ENCODE data around the gene TNFRSF13B. TPM values are rescaled to one million over a fixed set of nuclear protein-coding genes. Genes with fewer than 3 reads are reported as not detected.

Gene TNFRSF13B
- total RNA-seq, 1 donor from 2014 or later: not detected

- H3K9me3 ChIP-seq (replicated peaks): no peaks in the 10 kb centered on the region
- no peak overlapping the region for H3K27ac ChIP-seq (replicated peaks)
- intact Hi-C loops (cut with micrococcal nuclease): no loop called here
- peak; percentile 8 for DNase-seq
- H3K36me3 ChIP-seq: no peaks in the 10 kb centered on the region
- no peak overlapping the region for H3K4me3 ChIP-seq
- H3K27me3 ChIP-seq (ENCODE audit: low read depth): peaks cover 22% of the 10 kb centered on the region
- no peak for TF ChIP-seq CTCF (IDR thresholded peaks at IDR 0.05; ENCODE audit: borderline replicate concordance)
- peaks cover 7% of the 10 kb centered on the region for H3K4me1 ChIP-seq
Measured at GRCh38 chr17:16912021-16912962, 59.6 kb downstream of the TNFRSF13B start.

GRCh38 chr17:16911141-16911937 is 60.6 kb downstream of the TNFRSF13B start:
- no peaks in the 10 kb centered on the region for H3K9me3 ChIP-seq (replicated peaks)
- TF ChIP-seq CTCF (IDR thresholded peaks at IDR 0.05; ENCODE audit: borderline replicate concordance): no peak
- intact Hi-C loops (cut with micrococcal nuclease): no loop called here
- H3K4me1 ChIP-seq: peaks cover 7% of the 10 kb centered on the region
- H3K27me3 ChIP-seq (ENCODE audit: low read depth): peaks cover 32% of the 10 kb centered on the region
- H3K27ac ChIP-seq (replicated peaks): no peak overlapping the region
- peak; percentile 10 for DNase-seq
- no peak overlapping the region for H3K4me3 ChIP-seq
- no peaks in the 10 kb centered on the region for H3K36me3 ChIP-seq

DNA sequence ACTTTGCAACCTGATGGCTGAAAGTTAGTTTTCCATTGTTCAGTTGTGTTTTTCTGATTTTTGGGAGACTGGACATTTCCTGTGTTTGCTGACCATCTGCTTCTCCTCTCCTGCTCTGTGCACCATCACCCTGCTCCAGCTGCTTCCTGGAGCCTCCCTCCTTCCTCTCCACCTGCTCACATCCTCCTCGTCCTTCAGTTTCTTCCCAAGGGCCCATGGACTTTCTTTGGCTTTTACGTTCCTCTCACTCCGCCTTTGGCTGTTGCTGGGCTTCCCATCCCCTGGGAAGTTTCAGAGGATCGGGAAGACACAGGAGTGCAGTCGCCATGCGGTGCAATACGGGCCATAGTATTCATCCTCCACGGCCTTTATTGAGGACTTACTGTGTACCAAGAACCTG is 61.6 kb downstream of the TNFRSF13B start:
- intact Hi-C loops (cut with micrococcal nuclease): no loop called here
- DNase-seq: no peak
- TF ChIP-seq CTCF (IDR thresholded peaks at IDR 0.05; ENCODE audit: borderline replicate concordance): no peak
- no peaks in the 10 kb centered on the region for H3K36me3 ChIP-seq
- H3K4me1 ChIP-seq: peaks cover 7% of the 10 kb centered on the region
- no peak overlapping the region for H3K27ac ChIP-seq (replicated peaks)
- peaks cover 32% of the 10 kb centered on the region for H3K27me3 ChIP-seq (ENCODE audit: low read depth)
- no peak overlapping the region for H3K4me3 ChIP-seq
- H3K9me3 ChIP-seq (replicated peaks): no peaks in the 10 kb centered on the region

DNA sequence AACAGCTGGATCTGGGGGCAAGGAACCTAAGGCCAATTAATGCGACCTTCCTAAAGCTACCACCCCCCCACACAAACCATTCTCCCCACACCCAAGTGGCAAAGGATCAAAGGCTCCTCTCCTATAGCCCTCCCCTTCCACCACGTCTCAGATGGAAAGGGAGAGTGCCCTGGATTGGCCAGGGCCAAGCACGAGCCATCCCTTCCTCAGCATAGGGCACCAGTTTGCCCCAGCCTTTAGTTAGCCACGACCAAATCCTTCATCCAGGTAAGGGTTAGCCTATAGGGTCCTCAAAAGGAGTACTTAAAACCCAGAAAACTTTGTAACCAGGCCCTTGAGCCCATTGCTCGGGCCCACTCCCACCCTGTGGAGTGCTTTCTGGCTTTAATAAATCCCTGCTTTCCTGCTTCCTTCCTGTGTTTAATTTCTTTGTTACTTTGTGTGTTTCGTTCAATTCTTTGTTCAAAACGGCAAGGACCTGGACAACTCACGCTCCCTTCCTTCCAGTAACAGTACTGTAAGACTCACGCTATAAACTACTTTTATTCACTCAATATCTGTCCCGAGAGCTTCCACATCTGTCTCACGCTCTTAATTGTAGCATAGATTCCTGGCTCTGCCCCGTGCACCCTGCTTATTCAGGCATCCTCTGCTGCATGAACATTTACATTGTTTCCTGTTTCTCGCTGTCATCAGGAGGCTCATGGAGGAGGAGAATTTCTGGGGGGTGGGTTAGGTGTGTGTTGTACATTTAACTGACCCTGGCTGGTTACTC is 62.3 kb downstream of the TNFRSF13B start:
- no peak overlapping the region for H3K4me3 ChIP-seq
- peaks cover 32% of the 10 kb centered on the region for H3K27me3 ChIP-seq (ENCODE audit: low read depth)
- no peak overlapping the region for H3K27ac ChIP-seq (replicated peaks)
- H3K4me1 ChIP-seq: peaks cover 7% of the 10 kb centered on the region
- intact Hi-C loops (cut with micrococcal nuclease): no loop called here
- no peak for DNase-seq
- no peaks in the 10 kb centered on the region for H3K36me3 ChIP-seq
- no peak for TF ChIP-seq CTCF (IDR thresholded peaks at IDR 0.05; ENCODE audit: borderline replicate concordance)
- H3K9me3 ChIP-seq (replicated peaks): no peaks in the 10 kb centered on the region

GRCh38 chr17:16908273-16908672 is 63.6 kb downstream of the TNFRSF13B start:
- H3K36me3 ChIP-seq: no peaks in the 10 kb centered on the region
- intact Hi-C loops (cut with micrococcal nuclease): no loop called here
- H3K4me3 ChIP-seq: no peak overlapping the region
- H3K4me1 ChIP-seq: peaks cover 7% of the 10 kb centered on the region
- no peak for DNase-seq
- peaks cover 33% of the 10 kb centered on the region for H3K27me3 ChIP-seq (ENCODE audit: low read depth)
- no peaks in the 10 kb centered on the region for H3K9me3 ChIP-seq (replicated peaks)
- TF ChIP-seq CTCF (IDR thresholded peaks at IDR 0.05; ENCODE audit: borderline replicate concordance): no peak
- no peak overlapping the region for H3K27ac ChIP-seq (replicated peaks)
